B cell (primary cell): ENCODE results near the gene BCOR. TPM values are rescaled to one million over a fixed set of nuclear protein-coding genes. Genes with fewer than 3 reads are reported as not detected.

Source experiments
- ATAC-seq: fragments of 200-7000 bp; cut with Tn5 transposase; one replicate; pipeline ENCODE4 v1.10.0; 2021; ENCODE audit warnings: low read depth, mild to moderate bottlenecking, moderate number of reproducible peaks, moderate library complexity
- CTCF ChIA-PET: fragments of 350-600 bp; sonication (Branson Sonifier 250); formaldehyde crosslinking; loops from one replicate; lab custom pipeline; 2021; ENCODE audit warnings: antibody characterized with exemption, inconsistent platforms; lab: Charles Lee
- POLR2A ChIA-PET: fragments of 350-600 bp; sonication (Branson Sonifier 250); formaldehyde crosslinking; loops from one replicate; lab custom pipeline; 2021; ENCODE audit warnings: antibody characterized with exemption; lab: Charles Lee
- DNase-seq: peaks from one replicate; pipeline ENCODE4 v3.0.0; 2013
- H2AFZ ChIP-seq: 2 replicates; pipeline ENCODE4 v1.6.1; 2012; ENCODE audit warnings: mild to moderate bottlenecking, low read depth, low read length; ENCODE audit not compliant: insufficient read depth, poor library complexity, severe bottlenecking
- H3K27ac ChIP-seq, 2 donors: 1 replicate in 1 of 2; 2 replicates in 1 of 2; pipeline ENCODE4 v1.5.1; 2012 to 2013; ENCODE audit warnings: low read length in 2 of 2, mild to moderate bottlenecking in 2 of 2, moderate library complexity in 1 of 2
- H3K27me3 ChIP-seq, 4 experiments: fragments of 200-600 bp in 1 of 4; sonication (generic) in 1 of 4; replicated peaks in 1 of 4; 1 replicate in 2 of 4; 2 replicates in 2 of 4; pipeline versions ENCODE4 v1.6.1 to v1.7.0; 2013 to 2016; ENCODE audit warnings: low read length in 3 of 4, mild to moderate bottlenecking in 2 of 4, mixed read lengths in 1 of 4, moderate library complexity in 1 of 4; ENCODE audit not compliant: insufficient read depth in 4 of 4, control insufficient read depth in 3 of 4; ENCODE audit errors: control extremely low read depth in 1 of 4
- H3K36me3 ChIP-seq, 2 experiments: replicated peaks in 1 of 2; 1 replicate in 1 of 2; 2 replicates in 1 of 2; pipeline versions ENCODE4 v1.6.1 to v1.7.1; 2013; ENCODE audit warnings: low read length in 1 of 2; ENCODE audit not compliant: insufficient read depth in 2 of 2, control insufficient read depth in 1 of 2; ENCODE audit errors: control extremely low read depth in 1 of 2, extremely low read depth in 1 of 2
- H3K4me1 ChIP-seq, 2 donors: fragments of 200-600 bp in 1 of 2; sonication (generic) in 1 of 2; 1 replicate in 1 of 2; 2 replicates in 1 of 2; pipeline versions ENCODE4 v1.5.1 to v1.6.1; 2013 to 2017; ENCODE audit warnings: low read length in 2 of 2; ENCODE audit not compliant: control insufficient read depth in 2 of 2, insufficient read depth in 2 of 2
- H3K4me2 ChIP-seq: replicated peaks from 2 replicates; pipeline ENCODE3; 2012; ENCODE audit warnings: mild to moderate bottlenecking, low read depth, low read length; ENCODE audit not compliant: poor library complexity, severe bottlenecking
- H3K4me3 ChIP-seq, 5 experiments: fragments of 200-600 bp in 1 of 5; sonication (generic) in 1 of 5; 1 replicate in 3 of 5; 2 replicates in 2 of 5; pipeline versions ENCODE4 v1.5.1 to v1.7.0; 2011 to 2016; ENCODE audit warnings: low read length in 4 of 5, mild to moderate bottlenecking in 4 of 5, low read depth in 2 of 5, control low read depth in 1 of 5, moderate library complexity in 1 of 5; ENCODE audit not compliant: insufficient read depth in 1 of 5; ENCODE audit errors: control extremely low read depth in 1 of 5, extremely low read depth in 1 of 5
- H3K79me2 ChIP-seq: fragments of 200-600 bp; sonication (generic); one replicate; pipeline ENCODE4 v1.6.0; 2016; ENCODE audit warnings: low read length; ENCODE audit not compliant: control insufficient read depth, insufficient read depth
- H3K9ac ChIP-seq: fragments of 200-600 bp; sonication (generic); 2 replicates; pipeline ENCODE4 v1.6.1; 2017; ENCODE audit warnings: mild to moderate bottlenecking, low read length, moderate library complexity
- H3K9me3 ChIP-seq, 3 donors: one replicate each; pipeline versions ENCODE4 v1.6.1 to v1.7.1; 2013; ENCODE audit warnings: low read length in 2 of 3; ENCODE audit not compliant: control insufficient read depth in 2 of 3, insufficient read depth in 1 of 3; ENCODE audit errors: control extremely low read depth in 1 of 3
- H4K20me1 ChIP-seq: 2 replicates; pipeline ENCODE4 v1.6.0; 2012; ENCODE audit warnings: mild to moderate bottlenecking, low read length; ENCODE audit not compliant: insufficient read depth, control insufficient read depth, poor library complexity, severe bottlenecking
- H3K27ac Mint-ChIP-seq: one replicate; pipeline ENCODE4 v1.8.0; 2021; ENCODE audit warnings: mixed read lengths
- H3K27me3 Mint-ChIP-seq: one replicate; pipeline ENCODE4 v1.8.0; 2021; ENCODE audit warnings: mixed read lengths
- H3K4me1 Mint-ChIP-seq: one replicate; pipeline ENCODE4 v1.8.0; 2021; ENCODE audit warnings: mixed read lengths
- H3K4me3 Mint-ChIP-seq: one replicate; pipeline ENCODE4 v1.8.0; 2021; ENCODE audit warnings: mixed read lengths
- H3K9me3 Mint-ChIP-seq: one replicate; pipeline ENCODE4 v1.8.0; 2022; ENCODE audit warnings: mixed read lengths; ENCODE audit not compliant: insufficient read depth
- EZH2 ChIP-seq: IDR thresholded peaks from 2 replicates; pipeline ENCODE4 v1.6.1; 2012; ENCODE audit warnings: borderline replicate concordance, low read depth, mild to moderate bottlenecking, moderate library complexity, low read length; ENCODE audit not compliant: insufficient read depth, poor library complexity, severe bottlenecking
- WGBS: methylation state at CpG from one replicate; pipeline ENCODE4 v1.1.5; 2013; ENCODE audit warnings: missing lambda C conversion rate; ENCODE audit not compliant: insufficient coverage; 5-methylcytosine and 5-hydroxymethylcytosine counted together
- intact Hi-C: fragments of 100-400 bp; cut with micrococcal nuclease; formaldehyde crosslinking; loops from one replicate; pipeline ENCODE4 v1.10.0; 2022
- polyA plus RNA-seq: library from polyadenylated mRNA; depleted of rRNA; stranded (reverse); fragments of >200 nt; gene quantifications from 2 replicates; pipeline ENCODE4 v1.2.3, GENCODE V29; 2012
- total RNA-seq, 2 donors: library from RNA; stranded (reverse); fragments of 120-200 nt in 1 of 2; gene quantifications; 1 replicate in 1 of 2; 2 replicates in 1 of 2; pipeline versions ENCODE4 v1.2.3 to v1.2.4, GENCODE V29; 2013 to 2022
- TF ChIP-seq, protein P1 (sequence below): fragments of 200-600 bp; IDR thresholded peaks from one replicate; pipeline ENCODE4 v1.8.0; 2022; ENCODE audit warnings: antibody characterized with exemption, mild to moderate bottlenecking

Gene BCOR
- total and polyA plus RNA-seq, 2 donors (not counting 1 experiment from before 2014, with no cell fraction given): 19.0 to 65.3 TPM

DNA sequence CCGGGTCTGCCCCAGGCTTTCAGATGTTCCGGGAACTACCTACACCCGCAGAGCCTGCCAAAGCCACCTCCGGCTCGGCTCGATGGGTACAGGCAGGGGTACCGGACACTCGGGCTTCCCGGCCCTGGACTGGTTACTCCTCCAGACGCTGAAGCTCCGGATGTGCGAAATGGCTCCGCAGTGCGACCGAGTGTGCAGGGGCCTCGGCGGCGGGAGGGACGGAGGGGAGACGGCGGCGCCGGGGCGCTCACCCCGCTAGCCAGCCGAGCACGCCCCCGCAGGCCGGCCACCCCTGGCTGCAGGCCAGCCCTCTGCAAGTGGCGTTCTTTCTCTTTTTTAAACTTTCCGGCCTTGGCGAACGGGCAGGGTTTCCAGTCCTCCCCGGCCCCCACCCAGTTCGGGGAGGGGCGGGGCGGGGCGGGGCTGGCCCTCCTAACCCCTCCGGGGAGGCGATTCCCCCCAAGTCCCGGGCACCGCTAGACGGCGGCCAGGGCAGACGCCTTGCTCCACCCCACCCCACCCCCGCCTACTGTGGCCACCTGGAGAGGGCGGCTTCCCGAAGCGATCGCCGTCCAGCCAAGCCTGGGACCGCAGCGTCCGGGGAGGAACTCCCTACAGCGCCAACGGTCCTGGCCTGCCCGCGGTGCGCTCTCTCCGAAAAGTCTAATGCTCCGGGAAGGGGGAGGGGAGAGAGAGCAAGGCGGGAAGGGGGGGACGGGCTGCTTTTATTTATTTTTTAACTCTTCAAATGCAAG is 7.5 kb downstream of the BCOR start:
- H3K4me3 ChIP-seq: peak overlapping the region in 4 of 5 experiments; percentile 22 to 52 (median 40)
- peak overlapping the region; percentile 9 for H2AFZ ChIP-seq
- intact Hi-C loops: loop anchor here (10.0 kb wide), 2 partner anchors 175 to 265 kb away; no protein-coding TSS in a partner anchor
- H3K9ac ChIP-seq: peak overlapping the region; percentile 35
- peak overlapping the region; percentile 74 for H3K4me2 ChIP-seq
- H3K27ac Mint-ChIP-seq: no peak overlapping the region
- H3K27ac ChIP-seq: no peak overlapping the region
- no peaks in the 10 kb centered on the region for H3K27me3 Mint-ChIP-seq
- H3K36me3 ChIP-seq: no peaks in the 10 kb centered on the region
- H3K27me3 ChIP-seq: peaks cover 0 to 2% (median 0%) of the 10 kb centered on the region in 4 experiments
- ATAC-seq (peak; percentile 23), DNase-seq (no peak)
- H4K20me1 ChIP-seq: peaks cover 97% of the 10 kb centered on the region
- CTCF ChIA-PET: interaction anchor here (0.9 kb wide), 1 partner anchor 359 kb away, joined by 3 read pairs; no protein-coding TSS in a partner anchor
- H3K9me3 ChIP-seq: no peaks in the 10 kb centered on the region
- peaks cover 97% of the 10 kb centered on the region for H3K79me2 ChIP-seq
- TF ChIP-seq, protein P1, sequence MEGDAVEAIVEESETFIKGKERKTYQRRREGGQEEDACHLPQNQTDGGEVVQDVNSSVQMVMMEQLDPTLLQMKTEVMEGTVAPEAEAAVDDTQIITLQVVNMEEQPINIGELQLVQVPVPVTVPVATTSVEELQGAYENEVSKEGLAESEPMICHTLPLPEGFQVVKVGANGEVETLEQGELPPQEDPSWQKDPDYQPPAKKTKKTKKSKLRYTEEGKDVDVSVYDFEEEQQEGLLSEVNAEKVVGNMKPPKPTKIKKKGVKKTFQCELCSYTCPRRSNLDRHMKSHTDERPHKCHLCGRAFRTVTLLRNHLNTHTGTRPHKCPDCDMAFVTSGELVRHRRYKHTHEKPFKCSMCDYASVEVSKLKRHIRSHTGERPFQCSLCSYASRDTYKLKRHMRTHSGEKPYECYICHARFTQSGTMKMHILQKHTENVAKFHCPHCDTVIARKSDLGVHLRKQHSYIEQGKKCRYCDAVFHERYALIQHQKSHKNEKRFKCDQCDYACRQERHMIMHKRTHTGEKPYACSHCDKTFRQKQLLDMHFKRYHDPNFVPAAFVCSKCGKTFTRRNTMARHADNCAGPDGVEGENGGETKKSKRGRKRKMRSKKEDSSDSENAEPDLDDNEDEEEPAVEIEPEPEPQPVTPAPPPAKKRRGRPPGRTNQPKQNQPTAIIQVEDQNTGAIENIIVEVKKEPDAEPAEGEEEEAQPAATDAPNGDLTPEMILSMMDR: no peak
- no peak for TF ChIP-seq EZH2
- H3K4me1 ChIP-seq: peaks cover 56 to 69% of the 10 kb centered on the region in 2 donors
- POLR2A ChIA-PET: interaction anchor here (1.4 kb wide), 1 partner anchor 78 kb away, joined by 4 read pairs; no protein-coding TSS in a partner anchor
- H3K4me1 Mint-ChIP-seq: peaks cover 69% of the 10 kb centered on the region
- H3K9me3 Mint-ChIP-seq: no peaks in the 10 kb centered on the region
- H3K4me3 Mint-ChIP-seq: peak overlapping the region; percentile 81
- 3% methylated on average over 38 of the region's 63 CpGs for WGBS
